HEK293 (cell line): ENCODE results near the gene LHFPL2.

Experiments
- CTCF ChIA-PET: fragments of 350-600 bp; formaldehyde crosslinking; extraction: SDS; loops from one replicate; lab custom pipeline; 2021; ENCODE audit warnings: antibody characterized with exemption; lab: Yijun Ruan, JAX
- POLR2A ChIA-PET: fragments of 300-600 bp; formaldehyde crosslinking; extraction: SDS; loops from one replicate; lab custom pipeline; 2020; ENCODE audit warnings: antibody characterized with exemption, inconsistent platforms; lab: Yijun Ruan, JAX
- H3K27ac ChIP-seq: fragments of 200-500 bp; sonication (Bioruptor generic); 2 replicates; pipeline ENCODE4 v1.5.1; 2014; ENCODE audit warnings: low read depth, low read length, control low read depth, inconsistent platforms; ENCODE audit errors: extremely low read depth
- H3K36me3 ChIP-seq, 2 experiments: fragments of 200-500 bp in 1 of 2; sonication (Bioruptor generic) in 1 of 2; 1 replicate in 1 of 2; 2 replicates in 1 of 2; pipeline ENCODE4 v1.5.1; 2014 to 2017; ENCODE audit warnings: inconsistent platforms in 2 of 2, low read length in 2 of 2; ENCODE audit not compliant: control insufficient read depth in 2 of 2, insufficient read depth in 1 of 2
- H3K4me1 ChIP-seq: fragments of 200-500 bp; sonication (Bioruptor generic); 2 replicates; pipeline ENCODE4 v1.5.1; 2014; ENCODE audit warnings: mild to moderate bottlenecking, low read length, inconsistent platforms; ENCODE audit not compliant: control insufficient read depth, insufficient read depth
- H3K4me3 ChIP-seq: 2 replicates; pipeline ENCODE4 v1.5.1; 2011; ENCODE audit warnings: low read depth, mild to moderate bottlenecking, control low read depth, low read length, moderate library complexity
- H3K9me3 ChIP-seq: fragments of 200-500 bp; sonication (Bioruptor generic); 2 replicates; pipeline ENCODE4 v1.5.1; 2014; ENCODE audit warnings: low read depth, low read length, inconsistent platforms; ENCODE audit not compliant: control insufficient read depth, insufficient read depth
- MYNN ChIP-seq: fragments of 450-650 bp; formaldehyde crosslinking; IDR thresholded peaks from 2 replicates; pipeline ENCODE4 v1.5.1; 2016; ENCODE audit warnings: missing biosample characterization, missing genetic modification characterization, borderline replicate concordance
- SCRT1 ChIP-seq: fragments of 450-650 bp; formaldehyde crosslinking; IDR thresholded peaks from 2 replicates; pipeline ENCODE4 v1.5.1; 2016; ENCODE audit warnings: missing biosample characterization, missing genetic modification characterization, borderline replicate concordance
- ZBTB1 ChIP-seq: fragments of 450-650 bp; formaldehyde crosslinking; IDR thresholded peaks from 2 replicates; pipeline ENCODE4 v1.5.1; 2016; ENCODE audit warnings: missing biosample characterization, missing genetic modification characterization
- ZBTB7A ChIP-seq: fragments of 450-650 bp; formaldehyde crosslinking; IDR thresholded peaks from 2 replicates; pipeline ENCODE4 v1.5.1; 2016; ENCODE audit warnings: low read depth, missing biosample characterization, missing genetic modification characterization
- ZNF140 ChIP-seq: fragments of 450-650 bp; formaldehyde crosslinking; IDR thresholded peaks from 2 replicates; pipeline ENCODE4 v1.5.1; 2016; ENCODE audit warnings: missing biosample characterization, missing genetic modification characterization
- ZNF155 ChIP-seq: fragments of 450-650 bp; formaldehyde crosslinking; IDR thresholded peaks from 2 replicates; pipeline ENCODE4 v1.5.1; 2016; ENCODE audit warnings: missing biosample characterization, missing genetic modification characterization
- ZNF280C ChIP-seq: fragments of 450-650 bp; formaldehyde crosslinking; IDR thresholded peaks from 2 replicates; pipeline ENCODE4 v1.5.1; 2016; ENCODE audit warnings: missing biosample characterization, missing genetic modification characterization
- ZNF558 ChIP-seq: fragments of 450-650 bp; formaldehyde crosslinking; IDR thresholded peaks from 2 replicates; pipeline ENCODE4 v1.5.1; 2016; ENCODE audit warnings: missing biosample characterization, missing genetic modification characterization
- ZNF664 ChIP-seq: fragments of 450-650 bp; formaldehyde crosslinking; IDR thresholded peaks from 2 replicates; pipeline ENCODE4 v1.5.1; 2016; ENCODE audit warnings: missing biosample characterization, missing genetic modification characterization
- ZNF670 ChIP-seq: fragments of 450-650 bp; formaldehyde crosslinking; IDR thresholded peaks from 2 replicates; pipeline ENCODE4 v1.5.1; 2016; ENCODE audit warnings: missing biosample characterization, missing genetic modification characterization, low read depth
- TF ChIP-seq, protein P1 (sequence below): fragments of 450-650 bp; formaldehyde crosslinking; IDR thresholded peaks from 2 replicates; pipeline ENCODE4 v1.5.1; 2016; ENCODE audit warnings: missing biosample characterization, missing genetic modification characterization
- TF ChIP-seq, protein P2 (sequence below): fragments of 450-650 bp; formaldehyde crosslinking; IDR thresholded peaks from 2 replicates; pipeline ENCODE4 v1.5.1; 2017; ENCODE audit warnings: missing biosample characterization, missing genetic modification characterization
- TF ChIP-seq, protein P3 (sequence below): IDR thresholded peaks from 2 replicates; pipeline ENCODE4 v1.6.1; 2011; ENCODE audit warnings: mild to moderate bottlenecking, low read depth, low read length, borderline replicate concordance
- TF ChIP-seq, protein P4 (sequence below): fragments of 450-650 bp; formaldehyde crosslinking; IDR thresholded peaks from 2 replicates; pipeline ENCODE4 v1.5.1; 2016; ENCODE audit warnings: missing biosample characterization, missing genetic modification characterization
- TF ChIP-seq, protein P5 (sequence below): fragments of 450-650 bp; formaldehyde crosslinking; IDR thresholded peaks from 2 replicates; pipeline ENCODE4 v1.5.1; 2016; ENCODE audit warnings: missing biosample characterization, missing genetic modification characterization

Gene LHFPL2

GRCh38 chr5:78653031-78653430 lies 4.5 kb upstream of the LHFPL2 start (continued):
- TF ChIP-seq, protein P1, sequence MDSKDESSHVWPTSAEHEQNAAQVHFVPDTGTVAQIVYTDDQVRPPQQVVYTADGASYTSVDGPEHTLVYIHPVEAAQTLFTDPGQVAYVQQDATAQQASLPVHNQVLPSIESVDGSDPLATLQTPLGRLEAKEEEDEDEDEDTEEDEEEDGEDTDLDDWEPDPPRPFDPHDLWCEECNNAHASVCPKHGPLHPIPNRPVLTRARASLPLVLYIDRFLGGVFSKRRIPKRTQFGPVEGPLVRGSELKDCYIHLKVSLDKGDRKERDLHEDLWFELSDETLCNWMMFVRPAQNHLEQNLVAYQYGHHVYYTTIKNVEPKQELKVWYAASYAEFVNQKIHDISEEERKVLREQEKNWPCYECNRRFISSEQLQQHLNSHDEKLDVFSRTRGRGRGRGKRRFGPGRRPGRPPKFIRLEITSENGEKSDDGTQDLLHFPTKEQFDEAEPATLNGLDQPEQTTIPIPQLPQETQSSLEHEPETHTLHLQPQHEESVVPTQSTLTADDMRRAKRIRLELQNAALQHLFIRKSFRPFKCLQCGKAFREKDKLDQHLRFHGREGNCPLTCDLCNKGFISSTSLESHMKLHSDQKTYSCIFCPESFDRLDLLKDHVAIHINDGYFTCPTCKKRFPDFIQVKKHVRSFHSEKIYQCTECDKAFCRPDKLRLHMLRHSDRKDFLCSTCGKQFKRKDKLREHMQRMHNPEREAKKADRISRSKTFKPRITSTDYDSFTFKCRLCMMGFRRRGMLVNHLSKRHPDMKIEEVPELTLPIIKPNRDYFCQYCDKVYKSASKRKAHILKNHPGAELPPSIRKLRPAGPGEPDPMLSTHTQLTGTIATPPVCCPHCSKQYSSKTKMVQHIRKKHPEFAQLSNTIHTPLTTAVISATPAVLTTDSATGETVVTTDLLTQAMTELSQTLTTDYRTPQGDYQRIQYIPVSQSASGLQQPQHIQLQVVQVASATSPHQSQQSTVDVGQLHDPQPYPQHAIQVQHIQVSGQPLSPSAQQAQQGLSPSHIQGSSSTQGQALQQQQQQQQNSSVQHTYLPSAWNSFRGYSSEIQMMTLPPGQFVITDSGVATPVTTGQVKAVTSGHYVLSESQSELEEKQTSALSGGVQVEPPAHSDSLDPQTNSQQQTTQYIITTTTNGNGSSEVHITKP (tag by site-specific recombination) = no peak
- TF ChIP-seq ZNF140 (tag by site-specific recombination) (no peak), ZNF558 (tag by site-specific recombination) (no peak), MYNN (tag by site-specific recombination) (no peak), SCRT1 (tag by site-specific recombination) (no peak), ZNF280C (tag by site-specific recombination) (no peak)
- TF ChIP-seq, protein P2, sequence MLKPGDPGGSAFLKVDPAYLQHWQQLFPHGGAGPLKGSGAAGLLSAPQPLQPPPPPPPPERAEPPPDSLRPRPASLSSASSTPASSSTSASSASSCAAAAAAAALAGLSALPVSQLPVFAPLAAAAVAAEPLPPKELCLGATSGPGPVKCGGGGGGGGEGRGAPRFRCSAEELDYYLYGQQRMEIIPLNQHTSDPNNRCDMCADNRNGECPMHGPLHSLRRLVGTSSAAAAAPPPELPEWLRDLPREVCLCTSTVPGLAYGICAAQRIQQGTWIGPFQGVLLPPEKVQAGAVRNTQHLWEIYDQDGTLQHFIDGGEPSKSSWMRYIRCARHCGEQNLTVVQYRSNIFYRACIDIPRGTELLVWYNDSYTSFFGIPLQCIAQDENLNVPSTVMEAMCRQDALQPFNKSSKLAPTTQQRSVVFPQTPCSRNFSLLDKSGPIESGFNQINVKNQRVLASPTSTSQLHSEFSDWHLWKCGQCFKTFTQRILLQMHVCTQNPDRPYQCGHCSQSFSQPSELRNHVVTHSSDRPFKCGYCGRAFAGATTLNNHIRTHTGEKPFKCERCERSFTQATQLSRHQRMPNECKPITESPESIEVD (tag by site-specific recombination) = no peak
- TF ChIP-seq, protein P3, sequence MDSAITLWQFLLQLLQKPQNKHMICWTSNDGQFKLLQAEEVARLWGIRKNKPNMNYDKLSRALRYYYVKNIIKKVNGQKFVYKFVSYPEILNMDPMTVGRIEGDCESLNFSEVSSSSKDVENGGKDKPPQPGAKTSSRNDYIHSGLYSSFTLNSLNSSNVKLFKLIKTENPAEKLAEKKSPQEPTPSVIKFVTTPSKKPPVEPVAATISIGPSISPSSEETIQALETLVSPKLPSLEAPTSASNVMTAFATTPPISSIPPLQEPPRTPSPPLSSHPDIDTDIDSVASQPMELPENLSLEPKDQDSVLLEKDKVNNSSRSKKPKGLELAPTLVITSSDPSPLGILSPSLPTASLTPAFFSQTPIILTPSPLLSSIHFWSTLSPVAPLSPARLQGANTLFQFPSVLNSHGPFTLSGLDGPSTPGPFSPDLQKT = no peak
- TF ChIP-seq, all 188 proteins: peak for 0

GRCh38 chr5:78651468-78651867 lies 2.9 kb upstream of the LHFPL2 start:
- Histone ChIP-seq H3K27ac (no peak overlapping the region), H3K4me1 (peaks cover 15% of the 10 kb centered on the region), H3K9me3 (no peaks in the 10 kb centered on the region), H3K36me3 (no peaks in the 10 kb centered on the region), H3K4me3 (no peak overlapping the region)
- CTCF ChIA-PET = interaction anchor here (0.6 to 0.7 kb wide), 2 partner anchors 11 to 102 kb away, joined by 3 to 4 read pairs; no protein-coding TSS in a partner anchor
- TF ChIP-seq ZNF670 = no peak
- no peak for TF ChIP-seq ZBTB1
- no peak for TF ChIP-seq ZNF155
- no peak for TF ChIP-seq ZBTB7A (tag by site-specific recombination)
- TF ChIP-seq ZNF664 (tag by site-specific recombination) = peak; percentile 76
- TF ChIP-seq, protein P4, sequence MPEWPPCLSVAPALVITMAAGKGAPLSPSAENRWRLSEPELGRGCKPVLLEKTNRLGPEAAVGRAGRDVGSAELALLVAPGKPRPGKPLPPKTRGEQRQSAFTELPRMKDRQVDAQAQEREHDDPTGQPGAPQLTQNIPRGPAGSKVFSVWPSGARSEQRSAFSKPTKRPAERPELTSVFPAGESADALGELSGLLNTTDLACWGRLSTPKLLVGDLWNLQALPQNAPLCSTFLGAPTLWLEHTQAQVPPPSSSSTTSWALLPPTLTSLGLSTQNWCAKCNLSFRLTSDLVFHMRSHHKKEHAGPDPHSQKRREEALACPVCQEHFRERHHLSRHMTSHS = no peak
- TF ChIP-seq, protein P5, sequence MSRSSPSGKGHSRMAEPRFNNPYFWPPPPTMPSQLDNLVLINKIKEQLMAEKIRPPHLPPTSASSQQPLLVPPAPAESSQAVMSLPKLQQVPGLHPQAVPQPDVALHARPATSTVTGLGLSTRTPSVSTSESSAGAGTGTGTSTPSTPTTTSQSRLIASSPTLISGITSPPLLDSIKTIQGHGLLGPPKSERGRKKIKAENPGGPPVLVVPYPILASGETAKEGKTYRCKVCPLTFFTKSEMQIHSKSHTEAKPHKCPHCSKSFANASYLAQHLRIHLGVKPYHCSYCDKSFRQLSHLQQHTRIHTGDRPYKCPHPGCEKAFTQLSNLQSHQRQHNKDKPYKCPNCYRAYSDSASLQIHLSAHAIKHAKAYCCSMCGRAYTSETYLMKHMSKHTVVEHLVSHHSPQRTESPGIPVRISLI = peak; percentile 64; the same call in 1 of the 2 replicates
- POLR2A ChIA-PET = interaction anchor here (0.7 kb wide), 1 partner anchor 49 kb away, joined by 3 read pairs; no protein-coding TSS in a partner anchor
